Naive B cell (primary cell): ENCODE data around the gene AATK. TPM values are rescaled to one million over a fixed set of nuclear protein-coding genes. Genes with fewer than 3 reads are reported as not detected.

Source experiments
- ATAC-seq, 2 donors: fragments of 150-1000 bp; cut with Tn5 transposase; 2 replicates each; pipeline ENCODE4 v1.10.0; 2021; ENCODE audit warnings: low read depth in 2 of 2, mild to moderate bottlenecking in 2 of 2, moderate library complexity in 2 of 2
- DNase-seq: peaks from one replicate; pipeline ENCODE4 v3.0.0; 2022
- H3K27ac Mint-ChIP-seq, 6 donors: one replicate each; pipeline ENCODE4 v1.8.0; 2020 to 2022; ENCODE audit warnings: mild to moderate bottlenecking in 6 of 6, mixed read lengths in 6 of 6, moderate library complexity in 5 of 6, inconsistent platforms in 2 of 6
- H3K27me3 Mint-ChIP-seq, 3 donors: one replicate each; pipeline ENCODE4 v1.8.0; 2021 to 2022; ENCODE audit warnings: mixed read lengths in 3 of 3, mild to moderate bottlenecking in 1 of 3
- H3K36me3 Mint-ChIP-seq, 2 donors: one replicate each; pipeline ENCODE4 v1.8.0; 2020 to 2022; ENCODE audit warnings: mixed read lengths in 2 of 2, inconsistent platforms in 1 of 2, mild to moderate bottlenecking in 1 of 2
- H3K4me1 Mint-ChIP-seq, 3 donors: one replicate each; pipeline ENCODE4 v1.8.0; 2020 to 2022; ENCODE audit warnings: mixed read lengths in 3 of 3, inconsistent platforms in 1 of 3, mild to moderate bottlenecking in 1 of 3, moderate library complexity in 1 of 3
- H3K4me3 Mint-ChIP-seq, 8 donors: one replicate each; pipeline ENCODE4 v1.8.0; 2020 to 2022; ENCODE audit warnings: mild to moderate bottlenecking in 8 of 8, mixed read lengths in 8 of 8, moderate library complexity in 8 of 8, inconsistent platforms in 2 of 8
- H3K9me3 Mint-ChIP-seq, 7 donors: one replicate each; pipeline ENCODE4 v1.8.0; 2020 to 2022; ENCODE audit warnings: mixed read lengths in 7 of 7, mild to moderate bottlenecking in 5 of 7, inconsistent platforms in 2 of 7, moderate library complexity in 1 of 7
- polyA plus RNA-seq, 6 donors: library from polyadenylated mRNA; unstranded; fragments of 300-500 nt; fragmentation: Illumina TruSeq; gene quantifications; one replicate each; pipeline ENCODE4 v1.2.3, GENCODE V29; 2021; ENCODE audit warnings: low read depth in 6 of 6

AATK gene, protein sequence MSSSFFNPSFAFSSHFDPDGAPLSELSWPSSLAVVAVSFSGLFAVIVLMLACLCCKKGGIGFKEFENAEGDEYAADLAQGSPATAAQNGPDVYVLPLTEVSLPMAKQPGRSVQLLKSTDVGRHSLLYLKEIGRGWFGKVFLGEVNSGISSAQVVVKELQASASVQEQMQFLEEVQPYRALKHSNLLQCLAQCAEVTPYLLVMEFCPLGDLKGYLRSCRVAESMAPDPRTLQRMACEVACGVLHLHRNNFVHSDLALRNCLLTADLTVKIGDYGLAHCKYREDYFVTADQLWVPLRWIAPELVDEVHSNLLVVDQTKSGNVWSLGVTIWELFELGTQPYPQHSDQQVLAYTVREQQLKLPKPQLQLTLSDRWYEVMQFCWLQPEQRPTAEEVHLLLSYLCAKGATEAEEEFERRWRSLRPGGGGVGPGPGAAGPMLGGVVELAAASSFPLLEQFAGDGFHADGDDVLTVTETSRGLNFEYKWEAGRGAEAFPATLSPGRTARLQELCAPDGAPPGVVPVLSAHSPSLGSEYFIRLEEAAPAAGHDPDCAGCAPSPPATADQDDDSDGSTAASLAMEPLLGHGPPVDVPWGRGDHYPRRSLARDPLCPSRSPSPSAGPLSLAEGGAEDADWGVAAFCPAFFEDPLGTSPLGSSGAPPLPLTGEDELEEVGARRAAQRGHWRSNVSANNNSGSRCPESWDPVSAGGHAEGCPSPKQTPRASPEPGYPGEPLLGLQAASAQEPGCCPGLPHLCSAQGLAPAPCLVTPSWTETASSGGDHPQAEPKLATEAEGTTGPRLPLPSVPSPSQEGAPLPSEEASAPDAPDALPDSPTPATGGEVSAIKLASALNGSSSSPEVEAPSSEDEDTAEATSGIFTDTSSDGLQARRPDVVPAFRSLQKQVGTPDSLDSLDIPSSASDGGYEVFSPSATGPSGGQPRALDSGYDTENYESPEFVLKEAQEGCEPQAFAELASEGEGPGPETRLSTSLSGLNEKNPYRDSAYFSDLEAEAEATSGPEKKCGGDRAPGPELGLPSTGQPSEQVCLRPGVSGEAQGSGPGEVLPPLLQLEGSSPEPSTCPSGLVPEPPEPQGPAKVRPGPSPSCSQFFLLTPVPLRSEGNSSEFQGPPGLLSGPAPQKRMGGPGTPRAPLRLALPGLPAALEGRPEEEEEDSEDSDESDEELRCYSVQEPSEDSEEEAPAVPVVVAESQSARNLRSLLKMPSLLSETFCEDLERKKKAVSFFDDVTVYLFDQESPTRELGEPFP (N-terminal part only)
- not detected for polyA plus RNA-seq

DNA sequence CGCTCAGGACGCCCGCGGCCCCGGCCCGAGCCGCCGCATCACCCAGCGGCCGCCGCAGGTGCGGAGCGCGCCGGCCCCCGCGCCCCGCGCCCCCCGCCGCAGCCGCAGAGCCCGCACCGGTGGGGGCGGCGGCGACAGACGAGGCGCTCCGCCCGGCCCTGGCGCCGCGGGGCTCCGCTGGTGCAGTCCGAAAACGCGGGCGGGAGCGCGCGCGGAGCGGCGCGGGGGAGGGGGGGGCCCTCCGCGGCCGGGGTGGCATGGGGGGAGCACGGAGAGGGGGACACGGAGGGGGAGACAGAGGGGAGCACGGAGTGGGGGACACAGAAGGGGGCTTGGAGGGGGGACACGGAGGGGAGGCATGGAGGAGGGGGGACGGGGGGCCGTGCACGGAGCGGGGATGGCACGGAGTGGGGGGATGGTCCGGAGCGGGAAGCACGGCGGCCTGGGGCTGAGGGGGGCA lies at the start of gene AATK:
AATK (minus strand) TSS at position 189 of the 460 bp plus-strand sequence. CDS start 229 bp downstream, outside the sequence.
- H3K9me3 Mint-ChIP-seq, result no peaks in the 10 kb centered on the region
- peak in 1 of 2 donors; percentile 20 for ATAC-seq
- H3K4me3 Mint-ChIP-seq, result peak within 1 kb of the TSS in 7 of 8 donors; percentile 12 to 72 (median 51)
- peaks cover 0 to 5% of the 10 kb centered on the region in 2 donors for H3K36me3 Mint-ChIP-seq
- no peak for DNase-seq
- H3K4me1 Mint-ChIP-seq, result peaks cover 1 to 4% (median 2%) of the 10 kb centered on the region in 3 donors
- H3K27me3 Mint-ChIP-seq, result peaks cover 8 to 55% (median 36%) of the 10 kb centered on the region in 3 donors
- no peak within 1 kb of the TSS for H3K27ac Mint-ChIP-seq

DNA sequence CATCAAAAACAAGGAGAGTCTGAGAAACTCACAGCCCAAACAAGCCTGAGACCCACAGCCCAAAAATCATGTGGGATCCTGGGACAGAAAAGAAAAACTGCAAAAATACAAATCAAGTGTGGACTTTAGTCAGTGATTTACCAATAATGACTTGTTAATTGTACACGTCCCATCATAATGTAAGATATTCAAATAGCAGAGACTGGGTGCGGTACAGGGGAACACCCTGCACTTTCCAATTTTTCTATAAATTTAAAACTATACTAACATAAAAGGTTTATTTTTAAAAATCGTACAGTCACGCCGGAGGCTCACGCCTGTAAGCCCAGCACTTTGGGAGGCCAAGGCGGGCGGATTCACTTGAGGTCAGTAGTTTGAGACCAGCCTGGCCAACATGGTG lies 48.0 kb upstream of the AATK start:
- H3K4me3 Mint-ChIP-seq, result no peak overlapping the region

DNA sequence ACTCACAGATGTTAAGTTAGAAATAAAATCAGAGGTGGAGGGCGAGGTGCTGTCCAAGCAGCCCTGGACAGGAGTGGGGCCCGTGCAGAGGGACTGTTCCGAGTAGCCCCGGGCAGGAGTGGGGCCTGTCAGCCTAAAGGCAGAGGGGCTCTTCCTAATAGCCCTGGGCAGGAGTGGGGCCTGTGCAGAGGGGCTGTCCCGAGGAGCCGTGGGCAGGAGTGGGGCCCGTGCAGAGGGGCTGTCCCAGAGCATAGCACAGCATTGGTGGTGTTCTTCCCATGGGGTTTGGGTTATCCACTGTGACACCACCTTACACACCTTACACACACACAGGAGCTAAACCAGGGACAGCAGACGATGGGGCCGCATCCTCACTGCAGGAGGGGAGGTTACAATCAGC lies 46.3 kb upstream of the AATK start:
- DNase-seq (no peak), ATAC-seq (no peak)
- peak overlapping the region in 1 of 6 donors; percentile 22 for H3K27ac Mint-ChIP-seq
- no peak overlapping the region for H3K4me3 Mint-ChIP-seq
- no peaks in the 10 kb centered on the region for H3K36me3 Mint-ChIP-seq
- no peaks in the 10 kb centered on the region for H3K27me3 Mint-ChIP-seq
- H3K4me1 Mint-ChIP-seq, result peaks cover 11 to 19% (median 17%) of the 10 kb centered on the region in 3 donors
- H3K9me3 Mint-ChIP-seq, result no peaks in the 10 kb centered on the region

More for the DNA sequence above, 48.0 kb upstream of the AATK start:
- ATAC-seq (no peak), DNase-seq (no peak)
- Mint-ChIP-seq H3K4me1 (peaks cover 6 to 15% (median 6%) of the 10 kb centered on the region in 3 donors), H3K27ac (no peak overlapping the region), H3K27me3 (no peaks in the 10 kb centered on the region), H3K36me3 (no peaks in the 10 kb centered on the region), H3K9me3 (no peaks in the 10 kb centered on the region)

DNA sequence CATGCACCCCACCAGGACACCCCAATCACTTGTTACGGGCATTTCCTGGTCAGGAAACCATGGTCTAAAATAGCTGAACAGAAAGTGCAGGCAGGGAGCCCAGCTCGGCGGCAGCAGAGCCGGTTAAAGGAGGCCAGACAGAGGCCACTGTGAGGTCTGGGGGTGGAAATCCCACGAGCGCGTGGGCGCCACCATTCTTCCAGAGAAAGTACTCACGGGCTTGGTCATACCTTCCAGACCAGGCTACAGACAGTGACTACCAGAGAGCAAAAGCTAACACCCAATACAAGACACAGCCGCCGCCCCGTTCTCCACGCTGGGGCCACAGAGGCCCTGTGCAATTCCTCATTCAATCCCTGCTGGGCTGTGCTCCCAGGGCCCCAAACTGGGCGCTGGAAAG lies 44.8 kb upstream of the AATK start:
- Mint-ChIP-seq H3K27me3 (no peaks in the 10 kb centered on the region), H3K4me1 (peaks cover 5 to 17% (median 13%) of the 10 kb centered on the region in 3 donors), H3K36me3 (no peaks in the 10 kb centered on the region), H3K27ac (peak overlapping the region in 3 of 6 donors; percentile 20 to 80 (median 51)), H3K4me3 (no peak overlapping the region), H3K9me3 (no peaks in the 10 kb centered on the region)
- ATAC-seq (no peak), DNase-seq (no peak)

DNA sequence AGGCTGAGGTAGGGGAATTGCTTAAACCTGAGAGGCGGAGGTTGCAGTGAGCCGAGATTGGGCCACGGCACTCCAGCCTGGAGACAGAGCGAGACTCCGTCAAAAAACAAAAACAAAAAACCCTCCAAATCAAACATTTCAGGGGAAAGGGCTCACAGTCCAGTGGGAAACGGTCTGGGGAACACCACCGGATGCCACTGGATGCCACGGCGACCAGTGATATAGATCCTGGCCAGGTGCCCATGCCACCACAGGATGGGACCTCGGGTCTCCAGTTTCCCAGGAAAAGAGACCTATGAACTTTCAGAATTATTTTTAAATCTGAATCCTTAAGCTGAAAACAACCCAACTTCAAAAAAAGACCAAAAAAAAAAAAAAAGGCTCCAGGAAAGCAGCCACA lies 44.4 kb upstream of the AATK start:
- Mint-ChIP-seq H3K27ac (peak overlapping the region in 1 of 6 donors; percentile 51), H3K9me3 (no peaks in the 10 kb centered on the region), H3K36me3 (no peaks in the 10 kb centered on the region), H3K4me1 (peaks cover 5 to 17% (median 13%) of the 10 kb centered on the region in 3 donors), H3K27me3 (no peaks in the 10 kb centered on the region), H3K4me3 (no peak overlapping the region)
- no peak for ATAC-seq
- DNase-seq, result no peak

DNA sequence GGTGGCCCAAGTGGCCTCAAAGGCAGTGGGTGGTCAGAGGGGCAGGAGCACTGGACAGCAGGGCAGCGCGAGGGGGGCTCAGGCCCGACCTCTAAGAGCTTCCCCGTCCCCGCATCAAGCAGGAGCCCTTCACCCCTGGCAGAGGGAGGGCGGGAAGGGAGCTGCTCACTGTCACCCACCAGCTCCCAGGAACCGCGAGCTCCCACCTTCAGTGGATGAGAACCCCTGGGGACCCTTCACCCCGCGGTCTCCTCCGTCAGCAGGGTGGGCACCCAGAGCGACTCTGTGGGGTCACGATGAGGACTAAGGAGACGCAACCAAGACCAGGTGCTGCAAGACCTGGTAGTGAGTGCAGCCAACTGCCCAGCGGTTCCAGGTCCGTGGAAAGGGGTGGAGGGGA lies 43.1 kb upstream of the AATK start:
- Mint-ChIP-seq H3K36me3 (no peaks in the 10 kb centered on the region), H3K27me3 (no peaks in the 10 kb centered on the region), H3K27ac (no peak overlapping the region), H3K9me3 (no peaks in the 10 kb centered on the region), H3K4me3 (no peak overlapping the region), H3K4me1 (peaks cover 5 to 17% (median 13%) of the 10 kb centered on the region in 3 donors)
- no peak for DNase-seq
- ATAC-seq, result no peak

DNA sequence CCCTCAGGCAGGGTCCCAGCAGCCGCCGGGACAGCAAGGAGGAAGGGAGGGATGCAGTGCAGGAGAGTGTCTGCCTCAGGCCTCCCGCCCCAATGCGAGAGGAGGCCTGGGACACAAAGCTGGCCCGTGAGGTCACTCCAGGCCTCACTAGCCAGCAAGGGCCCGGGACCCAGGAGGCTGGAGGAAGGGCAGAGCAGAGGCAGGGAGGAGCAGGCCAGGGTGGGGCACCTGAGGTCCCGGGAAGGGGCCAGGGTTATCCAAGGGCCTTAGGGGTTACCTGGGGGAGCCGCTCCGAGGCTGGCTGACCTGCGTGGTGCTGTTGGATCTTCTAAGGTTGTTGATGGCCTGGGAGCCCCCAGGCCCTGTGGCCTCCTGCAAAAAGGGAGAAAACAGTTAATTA lies 42.6 kb upstream of the AATK start:
- peak overlapping the region in 1 of 8 donors; percentile 63 for H3K4me3 Mint-ChIP-seq
- peaks cover 5 to 17% (median 12%) of the 10 kb centered on the region in 3 donors for H3K4me1 Mint-ChIP-seq
- H3K27ac Mint-ChIP-seq, result no peak overlapping the region
- no peaks in the 10 kb centered on the region for H3K9me3 Mint-ChIP-seq
- no peak for DNase-seq
- no peaks in the 10 kb centered on the region for H3K36me3 Mint-ChIP-seq
- H3K27me3 Mint-ChIP-seq, result no peaks in the 10 kb centered on the region
- no peak for ATAC-seq

DNA sequence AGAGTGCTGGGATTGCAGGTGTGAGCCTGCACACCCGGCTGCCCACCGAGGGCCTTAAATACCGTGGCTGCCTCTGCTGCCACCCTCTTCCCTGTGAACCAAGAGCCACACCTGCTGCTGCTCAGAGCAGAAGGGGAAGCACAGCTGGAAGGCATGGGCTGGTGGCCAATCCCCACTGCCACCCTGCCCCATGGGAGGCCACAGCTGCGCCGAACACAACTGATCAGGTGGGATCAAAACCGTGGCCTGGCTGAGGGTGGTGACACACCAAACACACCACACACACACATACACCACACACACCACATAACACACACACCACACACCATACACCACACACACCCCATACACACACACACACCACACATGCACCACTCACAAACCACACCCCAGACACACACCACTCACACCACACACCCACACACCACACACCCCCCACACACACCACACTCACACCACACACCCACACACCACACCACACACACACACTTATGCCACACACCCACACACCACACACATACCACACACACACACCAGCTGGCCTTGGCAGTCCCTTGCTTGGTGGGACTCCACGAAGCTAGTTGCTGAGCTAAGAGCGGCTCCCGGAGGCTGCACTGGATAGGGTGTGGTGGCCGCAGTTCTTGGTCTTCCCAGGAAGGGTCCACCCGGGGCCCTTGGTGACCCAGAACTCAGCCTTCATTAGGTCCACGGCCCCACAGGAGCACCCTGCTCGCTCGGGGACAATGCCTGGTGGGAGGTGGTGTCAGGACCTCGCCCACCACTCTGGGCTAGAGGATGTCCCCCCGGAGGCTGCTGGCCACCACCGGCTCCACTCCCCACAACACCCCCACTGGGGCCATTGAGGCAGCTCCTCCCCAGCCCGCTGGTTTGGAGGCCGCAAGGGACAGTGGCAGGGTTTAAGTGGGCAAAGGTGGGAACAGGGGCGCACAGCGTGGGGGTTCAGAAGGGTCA lies 41.9 kb upstream of the AATK start:
- Mint-ChIP-seq H3K27ac (peak overlapping the region in 3 of 6 donors; percentile 31 to 62 (median 61)), H3K27me3 (no peaks in the 10 kb centered on the region), H3K9me3 (no peaks in the 10 kb centered on the region), H3K4me3 (no peak overlapping the region), H3K36me3 (no peaks in the 10 kb centered on the region), H3K4me1 (peaks cover 5 to 16% (median 9%) of the 10 kb centered on the region in 3 donors)
- no peak for DNase-seq
- peak; percentile 68 to 78 for ATAC-seq

DNA sequence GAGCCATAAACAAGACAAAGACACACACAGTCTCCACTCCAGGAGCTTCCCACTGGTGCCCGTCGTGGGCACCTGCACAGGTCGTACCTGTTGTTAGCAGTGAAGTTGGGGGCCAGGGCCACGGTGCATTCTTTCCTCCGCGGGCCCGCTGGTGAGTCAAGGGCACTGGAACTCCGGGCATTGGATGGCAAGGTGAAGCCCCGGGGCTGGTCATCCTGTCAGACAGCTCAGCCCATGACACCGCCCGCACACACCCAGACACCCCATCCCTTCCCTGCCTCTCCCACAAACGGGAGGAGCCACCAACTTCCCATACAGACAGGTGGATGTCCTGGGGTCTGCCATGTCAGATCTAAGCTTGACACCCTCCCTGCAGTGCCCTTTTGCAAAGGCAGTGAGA lies 40.6 kb upstream of the AATK start:
- H3K9me3 Mint-ChIP-seq, result no peaks in the 10 kb centered on the region
- no peaks in the 10 kb centered on the region for H3K36me3 Mint-ChIP-seq
- peak overlapping the region in 1 of 6 donors; percentile 78 for H3K27ac Mint-ChIP-seq
- H3K4me1 Mint-ChIP-seq, result peaks cover 4 to 11% (median 5%) of the 10 kb centered on the region in 3 donors
- no peak overlapping the region for H3K4me3 Mint-ChIP-seq
- DNase-seq (no peak), ATAC-seq (no peak)
- no peaks in the 10 kb centered on the region for H3K27me3 Mint-ChIP-seq

DNA sequence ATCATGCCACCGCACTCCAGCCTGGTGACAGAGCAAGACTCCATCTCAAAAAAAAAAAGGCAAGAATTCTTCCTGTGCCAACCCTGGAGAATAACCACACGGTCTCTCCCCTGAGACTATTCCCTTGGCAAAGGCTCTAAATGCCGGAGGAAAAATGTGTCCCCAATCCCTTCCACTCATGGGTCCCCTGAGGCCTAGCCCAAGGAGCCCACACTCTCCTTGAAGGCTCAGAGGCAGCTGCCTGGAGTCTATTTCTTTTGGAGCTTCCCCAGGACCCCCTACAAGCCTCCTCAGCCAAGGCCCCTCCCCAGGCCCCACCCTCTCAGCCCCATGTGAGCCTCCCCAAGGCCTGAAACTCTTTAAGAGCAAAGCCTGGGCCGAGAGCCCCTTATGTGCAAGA lies 40.1 kb upstream of the AATK start:
- Mint-ChIP-seq H3K4me3 (no peak overlapping the region), H3K36me3 (no peaks in the 10 kb centered on the region), H3K27me3 (no peaks in the 10 kb centered on the region), H3K9me3 (no peaks in the 10 kb centered on the region), H3K4me1 (peaks cover 4 to 11% (median 5%) of the 10 kb centered on the region in 3 donors), H3K27ac (peak overlapping the region in 1 of 6 donors; percentile 78)
- ATAC-seq (no peak), DNase-seq (no peak)

DNA sequence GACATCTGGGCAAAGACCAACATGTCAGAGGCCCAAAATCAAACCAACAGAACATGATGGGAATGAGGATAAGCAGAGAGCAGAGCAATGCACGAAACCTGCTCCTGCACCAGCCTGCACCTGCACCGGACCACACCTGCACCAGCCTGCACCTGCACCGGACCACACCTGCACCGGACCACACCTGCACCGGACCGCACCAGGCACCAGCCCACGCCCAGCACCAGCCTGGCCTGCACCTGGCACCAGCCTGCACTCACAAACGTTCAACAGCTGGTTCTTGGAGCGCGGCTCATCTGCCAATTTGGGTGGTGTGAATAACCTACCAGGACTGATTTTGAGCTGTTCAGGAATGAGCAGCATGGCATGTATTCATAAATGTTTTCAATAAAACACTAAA lies 38.6 kb upstream of the AATK start:
- Mint-ChIP-seq H3K36me3 (no peaks in the 10 kb centered on the region), H3K4me3 (no peak overlapping the region), H3K4me1 (peaks cover 4 to 11% (median 5%) of the 10 kb centered on the region in 3 donors), H3K27ac (peak overlapping the region in 1 of 6 donors; percentile 39), H3K9me3 (no peaks in the 10 kb centered on the region), H3K27me3 (no peaks in the 10 kb centered on the region)
- DNase-seq, result no peak
- ATAC-seq, result no peak

DNA sequence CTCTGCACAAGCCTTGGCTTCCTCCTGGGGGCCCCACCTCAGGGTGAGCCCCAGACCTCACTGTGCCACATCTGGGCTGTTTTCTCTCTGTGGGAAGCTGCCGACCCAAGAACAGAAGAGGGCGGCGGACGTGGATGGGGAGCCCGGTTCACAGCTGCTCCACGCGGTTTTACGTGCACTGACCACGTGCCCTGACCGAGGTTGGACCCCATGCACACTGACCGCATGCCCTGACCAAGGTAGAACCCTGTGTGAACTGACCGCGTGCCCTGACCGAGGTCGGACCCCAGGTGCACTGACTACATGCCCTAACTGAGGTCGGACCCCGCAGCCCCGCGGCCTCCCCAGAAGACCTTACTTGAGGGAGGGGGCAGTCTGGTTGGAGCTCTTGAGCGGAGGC lies 37.1 kb upstream of the AATK start:
- ATAC-seq, result no peak
- Mint-ChIP-seq H3K4me1 (peaks cover 4 to 8% (median 5%) of the 10 kb centered on the region in 3 donors), H3K27ac (no peak overlapping the region), H3K36me3 (no peaks in the 10 kb centered on the region), H3K27me3 (no peaks in the 10 kb centered on the region), H3K9me3 (no peaks in the 10 kb centered on the region), H3K4me3 (no peak overlapping the region)
- no peak for DNase-seq
